DOHH2 (cell line): ENCODE data around the gene SPNS2.

Source experiments
- H3F3A ChIP-seq: fragments of 200-600 bp; sonication (generic), shearing (Covaris generic); 2 replicates; pipeline ENCODE4 v1.6.0; 2016; ENCODE audit warnings: antibody characterized with exemption, mild to moderate bottlenecking; ENCODE audit not compliant: control insufficient read depth, insufficient read depth
- H3K27ac ChIP-seq: fragments of 200-600 bp; sonication (generic); 2 replicates; pipeline ENCODE4 v1.5.1; 2014; ENCODE audit warnings: low read depth, mild to moderate bottlenecking, low read length, moderate library complexity
- H3K27me3 ChIP-seq: fragments of 200-600 bp; sonication (generic); 2 replicates; pipeline ENCODE4 v1.6.1; 2014; ENCODE audit warnings: mild to moderate bottlenecking, low read length, mixed read lengths; ENCODE audit not compliant: control insufficient read depth
- H3K36me3 ChIP-seq: fragments of 200-600 bp; sonication (generic); 2 replicates; pipeline ENCODE4 v1.6.1; 2014; ENCODE audit warnings: mild to moderate bottlenecking, low read length, moderate library complexity, mixed read lengths; ENCODE audit not compliant: control insufficient read depth
- H3K4me1 ChIP-seq: fragments of 200-600 bp; sonication (generic); 2 replicates; pipeline ENCODE4 v1.6.1; 2014; ENCODE audit warnings: mild to moderate bottlenecking, low read length, mixed read lengths; ENCODE audit not compliant: control insufficient read depth
- H3K4me2 ChIP-seq: fragments of 200-600 bp; sonication (generic); 2 replicates; pipeline ENCODE4 v1.6.0; 2014; ENCODE audit warnings: mild to moderate bottlenecking, low read length, moderate library complexity
- H3K4me3 ChIP-seq: fragments of 200-600 bp; sonication (generic); 2 replicates; pipeline ENCODE4 v1.5.1; 2014; ENCODE audit warnings: mild to moderate bottlenecking, low read length, mixed read lengths
- H3K79me2 ChIP-seq: fragments of 200-600 bp; sonication (generic); 2 replicates; pipeline ENCODE4 v1.6.1; 2014; ENCODE audit warnings: mild to moderate bottlenecking, low read length, mixed read lengths; ENCODE audit not compliant: control insufficient read depth
- H3K9me2 ChIP-seq: fragments of 200-600 bp; sonication (generic); replicated peaks from 2 replicates; pipeline ENCODE4 v1.6.1; 2014; ENCODE audit warnings: mild to moderate bottlenecking, low read length, mixed read lengths; ENCODE audit not compliant: control insufficient read depth
- H3K9me3 ChIP-seq: fragments of 200-600 bp; sonication (generic); 2 replicates; pipeline ENCODE4 v1.6.1; 2014; ENCODE audit warnings: antibody characterized with exemption, low read length, mixed read lengths; ENCODE audit not compliant: control insufficient read depth, insufficient read depth
- H4K20me1 ChIP-seq: fragments of 200-600 bp; sonication (generic); 2 replicates; pipeline ENCODE4 v1.6.0; 2014; ENCODE audit warnings: low read depth, mild to moderate bottlenecking, antibody characterized with exemption, low read length, moderate library complexity; ENCODE audit not compliant: control insufficient read depth, insufficient read depth
- EZH2phosphoT487 ChIP-seq: fragments of 200-600 bp; sonication (generic); IDR thresholded peaks from 2 replicates; pipeline ENCODE4 v1.6.1; 2017; ENCODE audit warnings: borderline replicate concordance, mild to moderate bottlenecking, antibody characterized with exemption, low read length, moderate library complexity, mixed read lengths
- TF ChIP-seq, protein P1 (sequence below): fragments of 200-600 bp; sonication (generic); IDR thresholded peaks from one replicate; pipeline ENCODE4 v1.5.1; 2014; ENCODE audit warnings: antibody characterized with exemption, mild to moderate bottlenecking, low read depth, low read length; ENCODE audit not compliant: poor library complexity, severe bottlenecking

SPNS2 gene

DNA sequence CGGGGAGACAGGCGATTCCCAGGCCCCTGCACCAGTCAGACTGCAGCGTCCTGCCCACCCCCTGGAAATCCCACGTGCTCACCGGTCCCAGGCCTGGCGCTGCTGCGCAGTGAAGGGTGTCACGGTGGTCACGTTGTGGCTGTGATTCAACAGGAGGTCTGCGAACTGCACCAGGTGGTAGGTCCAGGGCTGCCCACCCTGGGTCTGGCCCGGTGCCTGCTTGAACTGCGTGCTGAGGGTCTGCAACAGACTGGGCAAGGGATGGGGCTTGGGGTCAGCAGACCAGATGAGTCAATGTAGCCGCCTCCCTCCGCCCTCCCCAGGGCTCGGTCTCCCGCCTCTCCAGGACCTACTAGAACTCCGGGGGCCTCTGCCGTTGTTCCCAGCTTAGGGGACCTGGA, 49.4 kb downstream of the SPNS2 start:
- Histone ChIP-seq H3K27ac (no peak overlapping the region), H3K9me3 (no peaks in the 10 kb centered on the region), H3K36me3 (peaks cover 95% of the 10 kb centered on the region), H3K4me1 (no peaks in the 10 kb centered on the region), H3K9me2 (no peaks in the 10 kb centered on the region), H3F3A (no peaks in the 10 kb centered on the region), H3K4me2 (no peak overlapping the region), H3K27me3 (no peaks in the 10 kb centered on the region), H4K20me1 (no peaks in the 10 kb centered on the region), H3K79me2 (peaks cover 31% of the 10 kb centered on the region), H3K4me3 (no peak overlapping the region)
- no peak for TF ChIP-seq EZH2phosphoT487
- TF ChIP-seq, protein P1, sequence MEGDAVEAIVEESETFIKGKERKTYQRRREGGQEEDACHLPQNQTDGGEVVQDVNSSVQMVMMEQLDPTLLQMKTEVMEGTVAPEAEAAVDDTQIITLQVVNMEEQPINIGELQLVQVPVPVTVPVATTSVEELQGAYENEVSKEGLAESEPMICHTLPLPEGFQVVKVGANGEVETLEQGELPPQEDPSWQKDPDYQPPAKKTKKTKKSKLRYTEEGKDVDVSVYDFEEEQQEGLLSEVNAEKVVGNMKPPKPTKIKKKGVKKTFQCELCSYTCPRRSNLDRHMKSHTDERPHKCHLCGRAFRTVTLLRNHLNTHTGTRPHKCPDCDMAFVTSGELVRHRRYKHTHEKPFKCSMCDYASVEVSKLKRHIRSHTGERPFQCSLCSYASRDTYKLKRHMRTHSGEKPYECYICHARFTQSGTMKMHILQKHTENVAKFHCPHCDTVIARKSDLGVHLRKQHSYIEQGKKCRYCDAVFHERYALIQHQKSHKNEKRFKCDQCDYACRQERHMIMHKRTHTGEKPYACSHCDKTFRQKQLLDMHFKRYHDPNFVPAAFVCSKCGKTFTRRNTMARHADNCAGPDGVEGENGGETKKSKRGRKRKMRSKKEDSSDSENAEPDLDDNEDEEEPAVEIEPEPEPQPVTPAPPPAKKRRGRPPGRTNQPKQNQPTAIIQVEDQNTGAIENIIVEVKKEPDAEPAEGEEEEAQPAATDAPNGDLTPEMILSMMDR, result no peak

DNA sequence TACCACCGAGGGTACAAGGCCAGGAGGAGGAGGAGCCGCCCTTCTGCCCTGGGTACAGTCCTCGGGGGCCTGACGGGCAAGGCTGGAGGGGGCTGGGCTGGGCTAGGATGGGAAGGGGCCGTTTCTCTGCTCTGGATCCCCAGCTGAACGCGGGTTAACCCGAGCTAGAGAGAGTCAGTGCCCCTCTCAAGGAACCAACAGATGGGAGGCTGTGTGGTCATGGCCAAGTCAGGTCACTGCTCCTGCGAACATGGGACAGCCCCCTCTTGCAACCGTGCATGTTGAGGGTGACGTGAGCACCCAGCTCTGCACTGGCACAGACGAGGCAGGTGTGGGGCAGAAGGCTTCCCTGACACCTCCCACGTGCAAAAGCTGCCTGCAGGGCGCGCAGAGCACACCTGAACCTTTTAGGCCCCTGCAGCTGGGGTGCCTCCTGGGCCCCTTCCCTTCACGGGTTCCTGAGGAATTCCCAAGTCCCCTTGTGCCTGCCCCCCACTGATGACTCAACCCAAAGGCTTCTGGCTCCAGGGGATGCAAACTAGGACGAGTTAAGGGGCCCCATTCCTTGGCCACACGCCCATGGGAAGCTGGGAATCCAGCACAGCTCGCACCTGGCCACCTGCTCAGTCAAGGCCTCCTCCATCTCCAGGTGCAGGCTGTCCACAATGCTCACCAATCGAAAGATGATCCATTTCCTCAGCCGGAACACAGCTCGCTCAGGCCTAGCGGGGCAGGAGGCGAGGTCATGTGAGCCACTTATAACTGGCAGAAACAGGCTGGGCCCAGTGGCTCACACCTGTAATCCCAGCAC, 50.2 kb downstream of the SPNS2 start:
- Histone ChIP-seq H3K27me3 (no peaks in the 10 kb centered on the region), H3K4me2 (no peak overlapping the region), H3F3A (no peaks in the 10 kb centered on the region), H3K9me2 (no peaks in the 10 kb centered on the region), H3K4me1 (peaks cover 8% of the 10 kb centered on the region), H3K79me2 (peaks cover 40% of the 10 kb centered on the region), H3K9me3 (no peaks in the 10 kb centered on the region), H3K36me3 (peaks cover 95% of the 10 kb centered on the region), H3K4me3 (no peak overlapping the region), H4K20me1 (no peaks in the 10 kb centered on the region), H3K27ac (no peak overlapping the region)
- no peak for TF ChIP-seq EZH2phosphoT487
- TF ChIP-seq, protein P1, result no peak

DNA sequence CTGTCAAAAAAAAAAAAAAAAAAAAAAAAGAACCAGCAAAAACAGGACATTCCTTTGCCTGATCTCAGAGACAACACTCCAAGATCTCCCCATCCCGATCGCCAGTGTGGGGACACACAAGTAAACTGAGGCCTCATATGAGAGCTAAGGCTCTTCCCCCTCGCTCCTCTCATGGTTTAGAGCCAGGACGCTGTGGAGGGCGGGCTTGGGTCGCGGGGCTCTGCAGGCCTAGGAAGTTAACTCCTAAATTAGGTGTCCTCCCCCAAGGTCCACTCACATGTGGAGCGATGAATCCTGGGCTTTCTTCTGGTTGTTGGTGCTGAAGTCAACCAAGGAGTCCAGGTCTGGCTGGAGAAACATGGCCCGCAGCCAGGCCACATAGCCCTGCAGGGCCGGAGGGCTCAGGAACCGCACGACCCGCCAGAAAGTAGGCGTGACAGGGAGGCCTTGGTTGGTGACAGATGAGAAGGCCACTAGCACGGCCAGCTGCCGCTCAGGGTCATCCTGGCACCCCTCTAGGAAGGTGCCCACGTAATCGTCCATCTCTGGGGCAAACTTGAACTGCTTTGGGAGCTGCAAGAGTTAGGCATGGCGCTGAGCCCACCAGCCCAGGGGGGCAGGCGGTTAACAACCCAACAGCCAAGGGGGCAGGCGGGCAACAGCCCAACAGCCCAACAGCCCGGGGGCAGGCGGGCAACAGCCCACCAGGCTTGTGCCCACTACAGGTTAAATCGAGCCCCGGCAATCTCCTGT, 51.3 kb downstream of the SPNS2 start:
- peaks cover 10% of the 10 kb centered on the region for H3K4me1 ChIP-seq
- TF ChIP-seq, protein P1, result no peak
- TF ChIP-seq EZH2phosphoT487, result no peak
- H3K36me3 ChIP-seq, result peaks cover 100% of the 10 kb centered on the region
- no peaks in the 10 kb centered on the region for H3F3A ChIP-seq
- no peaks in the 10 kb centered on the region for H3K9me2 ChIP-seq
- no peaks in the 10 kb centered on the region for H4K20me1 ChIP-seq
- H3K4me2 ChIP-seq, result no peak overlapping the region
- H3K9me3 ChIP-seq, result no peaks in the 10 kb centered on the region
- no peaks in the 10 kb centered on the region for H3K27me3 ChIP-seq
- H3K4me3 ChIP-seq, result no peak overlapping the region
- no peak overlapping the region for H3K27ac ChIP-seq
- H3K79me2 ChIP-seq, result peaks cover 50% of the 10 kb centered on the region
